ENCODE data around the gene FOXR1. TPM values are rescaled to one million over a fixed set of nuclear protein-coding genes. Genes with fewer than 3 reads are reported as not detected.

FOXR1 gene
- total RNA-seq, 3 donors from 2014 or later (not counting 1 experiment from before 2014, with no cell fraction given), result not detected

GRCh38 chr11:118998388-118998717, 26.8 kb downstream of the FOXR1 start:
- Mint-ChIP-seq H3K4me3 (peak overlapping the region; percentile 97), H3K36me3 (no peaks in the 10 kb centered on the region), H3K9me3 (no peaks in the 10 kb centered on the region), H3K27ac (peak overlapping the region; percentile 94), H3K4me1 (peaks cover 30 to 33% of the 10 kb centered on the region in 2 donors), H3K27me3 (ENCODE audit: low read depth in 2 of 2) (no peaks in the 10 kb centered on the region)
- H3K27me3 ChIP-seq (ENCODE audit: control insufficient read depth, insufficient read depth, low read length), result no peaks in the 10 kb centered on the region
- intact Hi-C loops (cut with micrococcal nuclease), result loop anchor here (1.0 kb wide), 3 partner anchors 20 to 59 kb away; partner anchors contain the start of genes HYOU1, RPS25, SLC37A4 and TRAPPC4
- H3K36me3 ChIP-seq (ENCODE audit: control insufficient read depth, insufficient read depth, low read length), result peaks cover 19% of the 10 kb centered on the region
- peaks cover 23% of the 10 kb centered on the region for H3K4me1 ChIP-seq (ENCODE audit: control insufficient read depth, insufficient read depth, low read length)
- H3K4me3 ChIP-seq (ENCODE audit: low read length), result peak overlapping the region; percentile 88
- DNase-seq, result no peak
- whole genome bisulfite sequencing (ENCODE audit: insufficient coverage), result 5% methylated on average over 19 of the region's 19 CpGs
- TF ChIP-seq CTCF (IDR thresholded peaks at IDR 0.05), result no peak
- no peak for ATAC-seq
- H3K27ac ChIP-seq (ENCODE audit: low read length), result peak overlapping the region; percentile 93
- no peaks in the 10 kb centered on the region for H3K9me3 ChIP-seq (ENCODE audit: control insufficient read depth, insufficient read depth, low read length)

- H3K9me3 ChIP-seq (ENCODE audit: control insufficient read depth, insufficient read depth, low read length), result no peaks in the 10 kb centered on the region
- peaks cover 20% of the 10 kb centered on the region for H3K36me3 ChIP-seq (ENCODE audit: control insufficient read depth, insufficient read depth, low read length)
- peak overlapping the region; percentile 94 for H3K27ac Mint-ChIP-seq
- H3K27me3 ChIP-seq (ENCODE audit: control insufficient read depth, insufficient read depth, low read length), result no peaks in the 10 kb centered on the region
- H3K27me3 Mint-ChIP-seq (ENCODE audit: low read depth in 2 of 2), result no peaks in the 10 kb centered on the region
- H3K27ac ChIP-seq (ENCODE audit: low read length), result peak overlapping the region; percentile 93
- TF ChIP-seq CTCF (IDR thresholded peaks at IDR 0.05), result no peak
- intact Hi-C loops (cut with micrococcal nuclease), result loop anchor here (1.0 kb wide), 3 partner anchors 19 to 58 kb away; partner anchors contain the start of genes HYOU1, RPS25, SLC37A4 and TRAPPC4
- peak overlapping the region; percentile 97 for H3K4me3 Mint-ChIP-seq
- no peaks in the 10 kb centered on the region for H3K9me3 Mint-ChIP-seq
- ATAC-seq (no peak), DNase-seq (no peak)
- H3K36me3 Mint-ChIP-seq, result no peaks in the 10 kb centered on the region
- H3K4me1 ChIP-seq (ENCODE audit: control insufficient read depth, insufficient read depth, low read length), result peaks cover 23% of the 10 kb centered on the region
- H3K4me3 ChIP-seq (ENCODE audit: low read length), result no peak overlapping the region
- H3K4me1 Mint-ChIP-seq, result peaks cover 30 to 33% of the 10 kb centered on the region in 2 donors
- 90% methylated on average over 4 of the region's 6 CpGs for WGBS (ENCODE audit: insufficient coverage)
Observed at GRCh38 chr11:118998822-118999221, 27.3 kb downstream of the FOXR1 start.

- Mint-ChIP-seq H3K4me1 (peaks cover 30 to 33% of the 10 kb centered on the region in 2 donors), H3K36me3 (no peaks in the 10 kb centered on the region), H3K27me3 (ENCODE audit: low read depth in 2 of 2) (no peaks in the 10 kb centered on the region), H3K4me3 (no peak overlapping the region), H3K9me3 (no peaks in the 10 kb centered on the region), H3K27ac (no peak overlapping the region)
- Histone ChIP-seq H3K4me3 (ENCODE audit: low read length) (no peak overlapping the region), H3K27ac (ENCODE audit: low read length) (no peak overlapping the region), H3K36me3 (ENCODE audit: control insufficient read depth, insufficient read depth, low read length) (peaks cover 26% of the 10 kb centered on the region), H3K27me3 (ENCODE audit: control insufficient read depth, insufficient read depth, low read length) (no peaks in the 10 kb centered on the region), H3K9me3 (ENCODE audit: control insufficient read depth, insufficient read depth, low read length) (no peaks in the 10 kb centered on the region), H3K4me1 (ENCODE audit: control insufficient read depth, insufficient read depth, low read length) (peaks cover 23% of the 10 kb centered on the region)
- ATAC-seq (no peak), DNase-seq (no peak)
- WGBS (ENCODE audit: insufficient coverage), result 100% methylated on average over 1 of the region's 1 CpG
- intact Hi-C loops (cut with micrococcal nuclease), result no loop called here
- no peak for TF ChIP-seq CTCF (IDR thresholded peaks at IDR 0.05)
Observed at GRCh38 chr11:119000906-119001305, 29.3 kb downstream of the FOXR1 start.

- TF ChIP-seq CTCF (IDR thresholded peaks at IDR 0.05), result no peak
- intact Hi-C loops (cut with micrococcal nuclease), result no loop called here
- H3K27ac ChIP-seq (ENCODE audit: low read length), result no peak overlapping the region
- no peaks in the 10 kb centered on the region for H3K9me3 Mint-ChIP-seq
- no peaks in the 10 kb centered on the region for H3K27me3 ChIP-seq (ENCODE audit: control insufficient read depth, insufficient read depth, low read length)
- DNase-seq, result no peak
- no peaks in the 10 kb centered on the region for H3K9me3 ChIP-seq (ENCODE audit: control insufficient read depth, insufficient read depth, low read length)
- H3K27ac Mint-ChIP-seq, result no peak overlapping the region
- H3K4me3 ChIP-seq (ENCODE audit: low read length), result no peak overlapping the region
- 86% methylated on average over 3 of the region's 4 CpGs for WGBS (ENCODE audit: insufficient coverage)
- H3K27me3 Mint-ChIP-seq (ENCODE audit: low read depth in 2 of 2), result no peaks in the 10 kb centered on the region
- peaks cover 0 to 6% of the 10 kb centered on the region in 2 donors for H3K4me1 Mint-ChIP-seq
- peaks cover 8% of the 10 kb centered on the region for H3K36me3 Mint-ChIP-seq
- H3K4me1 ChIP-seq (ENCODE audit: control insufficient read depth, insufficient read depth, low read length), result no peaks in the 10 kb centered on the region
- ATAC-seq, result no peak
- no peak overlapping the region for H3K4me3 Mint-ChIP-seq
- H3K36me3 ChIP-seq (ENCODE audit: control insufficient read depth, insufficient read depth, low read length), result peaks cover 37% of the 10 kb centered on the region
Observed at GRCh38 chr11:119006656-119007055, 35.1 kb downstream of the FOXR1 start.
